H9 (cell line): ENCODE data around the gene KIAA0825. TPM values are rescaled to one million over a fixed set of nuclear protein-coding genes. Genes with fewer than 3 reads are reported as not detected.

Experiments used
- DNase-seq: peaks from one replicate; pipeline ENCODE4 v3.0.0-alpha.2; 2017
- H2AFZ ChIP-seq: one replicate; pipeline ENCODE4 v1.6.1; 2013; ENCODE audit warnings: mild to moderate bottlenecking, low read length, control low read depth, moderate library complexity
- H2AK5ac ChIP-seq: 2 replicates; pipeline ENCODE4 v1.6.1; 2013; ENCODE audit warnings: low read length, control low read depth, mixed read lengths; ENCODE audit not compliant: insufficient read length
- H2BK120ac ChIP-seq: one replicate; pipeline ENCODE4 v1.6.1; 2013; ENCODE audit warnings: low read depth, mild to moderate bottlenecking, low read length, control low read depth, inconsistent platforms; ENCODE audit not compliant: poor library complexity, severe bottlenecking
- H2BK12ac ChIP-seq: 2 replicates; pipeline ENCODE4 v1.6.1; 2013; ENCODE audit warnings: low read length, control low read depth, mixed read lengths, low read depth; ENCODE audit not compliant: insufficient read length
- H2BK15ac ChIP-seq: 2 replicates; pipeline ENCODE4 v1.6.1; 2013; ENCODE audit warnings: low read depth, low read length, control low read depth
- H2BK20ac ChIP-seq: one replicate; pipeline ENCODE4 v1.6.1; 2013; ENCODE audit warnings: low read depth, mild to moderate bottlenecking, low read length, control low read depth, inconsistent platforms; ENCODE audit not compliant: poor library complexity, severe bottlenecking
- H2BK5ac ChIP-seq: 2 replicates; pipeline ENCODE4 v1.6.1; 2013; ENCODE audit warnings: low read length, control low read depth, mixed read lengths; ENCODE audit not compliant: insufficient read length
- H3K14ac ChIP-seq: 2 replicates; pipeline ENCODE4 v1.6.1; 2013; ENCODE audit warnings: low read length, control low read depth; ENCODE audit not compliant: insufficient read depth
- H3K18ac ChIP-seq: 2 replicates; pipeline ENCODE4 v1.6.1; 2013; ENCODE audit warnings: low read depth, mild to moderate bottlenecking, mixed read lengths, low read length, control low read depth; ENCODE audit not compliant: insufficient read length
- H3K23ac ChIP-seq: 2 replicates; pipeline ENCODE4 v1.6.1; 2013; ENCODE audit warnings: low read length, control low read depth, mixed read lengths, low read depth; ENCODE audit not compliant: insufficient read length
- H3K23me2 ChIP-seq: 2 replicates; pipeline ENCODE4 v1.6.1; 2013; ENCODE audit warnings: low read depth, mild to moderate bottlenecking, mixed read lengths, low read length, control low read depth; ENCODE audit not compliant: insufficient read length, poor library complexity, severe bottlenecking
- H3K27ac ChIP-seq: 2 replicates; pipeline ENCODE4 v1.5.1; 2013; ENCODE audit warnings: low read length, control low read depth, mixed read lengths, low read depth; ENCODE audit not compliant: insufficient read length
- H3K27me3 ChIP-seq: 2 replicates; pipeline ENCODE4 v1.6.1; 2013; ENCODE audit warnings: low read length, control low read depth, inconsistent platforms; ENCODE audit not compliant: insufficient read depth
- H3K4ac ChIP-seq: 2 replicates; pipeline ENCODE4 v1.6.1; 2013; ENCODE audit warnings: low read depth, mild to moderate bottlenecking, control low read depth, inconsistent platforms, low read length, moderate library complexity
- H3K4me1 ChIP-seq: 2 replicates; pipeline ENCODE4 v1.6.1; 2013; ENCODE audit warnings: low read length, control low read depth, inconsistent platforms; ENCODE audit not compliant: insufficient read depth
- H3K4me2 ChIP-seq: 2 replicates; pipeline ENCODE4 v1.6.1; 2013; ENCODE audit warnings: low read length, control low read depth, mixed read lengths; ENCODE audit not compliant: insufficient read length, insufficient read depth
- H3K56ac ChIP-seq: 2 replicates; pipeline ENCODE4 v1.6.1; 2013; ENCODE audit warnings: low read depth, mild to moderate bottlenecking, mixed read lengths, low read length, control low read depth; ENCODE audit not compliant: insufficient read length
- H3K79me1 ChIP-seq: 2 replicates; pipeline ENCODE4 v1.6.1; 2013; ENCODE audit warnings: low read depth, mild to moderate bottlenecking, moderate library complexity, low read length, control low read depth, inconsistent platforms; ENCODE audit not compliant: insufficient read depth, poor library complexity, severe bottlenecking
- H3K79me2 ChIP-seq: 2 replicates; pipeline ENCODE4 v1.6.1; 2013; ENCODE audit warnings: low read length, control low read depth, inconsistent platforms; ENCODE audit not compliant: insufficient read depth
- H3K9ac ChIP-seq: 2 replicates; pipeline ENCODE4 v1.6.1; 2013; ENCODE audit warnings: low read length, control low read depth, mixed read lengths; ENCODE audit not compliant: insufficient read length; ENCODE audit errors: extremely low read depth
- H3K9me3 ChIP-seq: one replicate; pipeline ENCODE4 v1.6.1; 2013; ENCODE audit warnings: low read depth, low read length, inconsistent platforms; ENCODE audit not compliant: control insufficient read depth
- H3T11ph ChIP-seq: one replicate; pipeline ENCODE4 v1.6.1; 2013; ENCODE audit warnings: mild to moderate bottlenecking, low read length, control low read depth, inconsistent platforms
- H4K20me1 ChIP-seq: one replicate; pipeline ENCODE4 v1.6.1; 2013; ENCODE audit not compliant: control insufficient read depth, insufficient read length, insufficient read depth
- H4K5ac ChIP-seq: 2 replicates; pipeline ENCODE4 v1.6.1; 2013; ENCODE audit warnings: low read depth, mild to moderate bottlenecking, mixed read lengths, low read length, control low read depth; ENCODE audit not compliant: insufficient read length
- H4K8ac ChIP-seq: replicated peaks from 2 replicates; pipeline ENCODE4 v1.6.1; 2013; ENCODE audit warnings: low read length, control low read depth, mixed read lengths, low read depth; ENCODE audit not compliant: insufficient read length
- H4K91ac ChIP-seq: 2 replicates; pipeline ENCODE4 v1.6.1; 2013; ENCODE audit warnings: low read depth, mild to moderate bottlenecking, moderate library complexity, mixed read lengths, low read length, control low read depth; ENCODE audit not compliant: insufficient read length
- H3K27ac Mint-ChIP-seq, 3 experiments: 2 replicates in 2 of 3; 3 replicates in 1 of 3; pipeline ENCODE4 v1.8.0; 2020 to 2021; ENCODE audit warnings: mixed read lengths in 3 of 3, mild to moderate bottlenecking in 1 of 3, moderate library complexity in 1 of 3
- H3K27me3 Mint-ChIP-seq: 2 replicates; pipeline ENCODE4 v1.8.0; 2021; ENCODE audit warnings: low read depth, mild to moderate bottlenecking, moderate library complexity, mixed read lengths
- H3K36me3 Mint-ChIP-seq, 3 experiments: 2 replicates in 2 of 3; 3 replicates in 1 of 3; pipeline ENCODE4 v1.8.0; 2020 to 2021; ENCODE audit warnings: low read depth in 3 of 3, mixed read lengths in 3 of 3; ENCODE audit not compliant: insufficient read depth in 1 of 3
- H3K4me1 Mint-ChIP-seq, 2 experiments: 2 replicates each; pipeline ENCODE4 v1.8.0; 2020; ENCODE audit warnings: mixed read lengths in 2 of 2
- H3K4me3 Mint-ChIP-seq, 2 experiments: 2 replicates in 1 of 2; 3 replicates in 1 of 2; pipeline ENCODE4 v1.8.0; 2020 to 2021; ENCODE audit warnings: mild to moderate bottlenecking in 2 of 2, mixed read lengths in 2 of 2, moderate library complexity in 1 of 2
- H3K9me3 Mint-ChIP-seq, 2 experiments: 2 replicates in 1 of 2; 3 replicates in 1 of 2; pipeline ENCODE4 v1.8.0; 2020; ENCODE audit warnings: mild to moderate bottlenecking in 2 of 2, mixed read lengths in 2 of 2, moderate library complexity in 1 of 2
- CTCF ChIP-seq: fragments of 200-600 bp; sonication (generic); conservative IDR thresholded peaks from 3 replicates; pipeline ENCODE4 v1.8.0; 2021; ENCODE audit warnings: antibody characterized with exemption, mild to moderate bottlenecking
- WGBS: extraction: QIAGEN DNeasy Blood & Tissue Kit; methylation state at CpG from one replicate; pipeline ENCODE4 v1.1.7; 2013; ENCODE audit warnings: missing lambda C conversion rate, low lambda C conversion rate, mixed read lengths; ENCODE audit not compliant: insufficient read length; ENCODE audit errors: extremely low coverage; 5-methylcytosine and 5-hydroxymethylcytosine counted together
- total RNA-seq: library from RNA; stranded (reverse); gene quantifications from 2 replicates; pipeline ENCODE4 v1.2.1, GENCODE V29; 2021

KIAA0825 gene
- total RNA-seq, 1 experiment from 2014 or later: 1.8 TPM

- Histone ChIP-seq H3K14ac (no peak overlapping the region), H3K9ac (no peak overlapping the region), H3K4me2 (no peak overlapping the region), H3K79me1 (no peaks in the 10 kb centered on the region), H3K27ac (no peak overlapping the region), H2BK15ac (no peak overlapping the region), H3K18ac (no peak overlapping the region), H2AFZ (no peak overlapping the region), H3K79me2 (peaks cover under 1% of the 10 kb centered on the region; the same call in 1 of the 2 replicates), H2BK12ac (no peak overlapping the region), H4K91ac (no peak overlapping the region), H4K20me1 (no peaks in the 10 kb centered on the region), H3K9me3 (no peaks in the 10 kb centered on the region), H2AK5ac (no peak overlapping the region), H3K23me2 (no peaks in the 10 kb centered on the region), H3K23ac (no peak overlapping the region), H3K4ac (no peak overlapping the region), H3K56ac (no peak overlapping the region), H2BK120ac (no peak overlapping the region), H4K5ac (no peak overlapping the region), H3T11ph (no peak overlapping the region), H2BK5ac (no peak overlapping the region), H2BK20ac (no peak overlapping the region), H3K4me1 (peaks cover 4% of the 10 kb centered on the region; the same call in 1 of the 2 replicates), H3K27me3 (no peaks in the 10 kb centered on the region), H4K8ac (no peak overlapping the region)
- Mint-ChIP-seq H3K36me3 (peaks cover 0 to 14% (median 12%) of the 10 kb centered on the region in 3 experiments; a peak in 4 of 7 replicates), H3K9me3 (peaks cover 4 to 10% of the 10 kb centered on the region in 2 experiments; a peak in 3 of 5 replicates), H3K4me1 (peaks cover 28 to 40% of the 10 kb centered on the region in 2 experiments), H3K4me3 (no peak overlapping the region), H3K27ac (no peak overlapping the region), H3K27me3 (no peaks in the 10 kb centered on the region)
- DNase-seq: no peak
- WGBS: no CpG with 5 or more reads among the region's 4 CpGs
- TF ChIP-seq CTCF: no peak
Measured at GRCh38 chr5:94366811-94367210, 251.6 kb downstream of the KIAA0825 start.
